ENCODE data around the gene HOXB6. TPM values are rescaled to one million over a fixed set of nuclear protein-coding genes. Genes with fewer than 3 reads are reported as not detected.

HOXB6 gene
- total RNA-seq, 6 donors from 2014 or later: 1.1 to 11.3 (median 7.0) TPM

GRCh38 chr17:48613862-48614694 lies 9.3 kb upstream of the HOXB6 start:
- Histone ChIP-seq H3K4me3 (peak overlapping the region in 2 of 4 donors; percentile 11 to 18), H3K27ac (no peak overlapping the region), H3K27me3 (peaks cover 4 to 92% (median 66%) of the 10 kb centered on the region in 4 donors), H3K4me1 (peaks cover 18 to 65% (median 41%) of the 10 kb centered on the region in 4 donors), H3K9me3 (no peaks in the 10 kb centered on the region), H3K36me3 (no peaks in the 10 kb centered on the region)
- DNase-seq (peak in 1 of 2 donors; percentile 82), ATAC-seq (ENCODE audit: low FRiP score in 2 of 2) (no peak)
- TF ChIP-seq POLR2A (IDR thresholded peaks at IDR 0.05) (no peak), CTCF (IDR thresholded peaks at IDR 0.05) (no peak), POLR2AphosphoS5 (IDR thresholded peaks at IDR 0.05) (no peak), EP300 (IDR thresholded peaks at IDR 0.05) (no peak)
- WGBS, 2 donors: 6 to 8% methylated on average over 34 to 45 of the region's 55 CpGs

- Histone ChIP-seq H3K4me3 (peak overlapping the region in 3 of 4 donors; percentile 28 to 62 (median 53)), H3K27ac (no peak overlapping the region), H3K4me1 (peaks cover 18 to 57% (median 38%) of the 10 kb centered on the region in 4 donors), H3K9me3 (no peaks in the 10 kb centered on the region), H3K36me3 (no peaks in the 10 kb centered on the region), H3K27me3 (peaks cover 4 to 89% (median 65%) of the 10 kb centered on the region in 4 donors)
- 4 to 5% methylated on average over 60 to 63 of the region's 67 CpGs for WGBS, 2 donors
- peak in 1 of 2 donors; percentile 87 for DNase-seq
- ATAC-seq (ENCODE audit: low FRiP score in 2 of 2): peak in 1 of 2 donors; percentile 55
- TF ChIP-seq POLR2AphosphoS5 (IDR thresholded peaks at IDR 0.05) (no peak), CTCF (IDR thresholded peaks at IDR 0.05) (peak in 3 of 6 experiments; percentile 17 to 25 (median 24))
Measured at GRCh38 chr17:48612854-48613691, 8.3 kb upstream of the HOXB6 start.

- no peak for DNase-seq
- WGBS, 2 donors: 2 to 7% methylated on average over 15 of the region's 15 CpGs
- Histone ChIP-seq H3K9me3 (no peaks in the 10 kb centered on the region), H3K4me1 (peaks cover 18 to 50% (median 38%) of the 10 kb centered on the region in 4 donors), H3K27ac (no peak overlapping the region), H3K36me3 (no peaks in the 10 kb centered on the region), H3K4me3 (peak overlapping the region in 3 of 4 donors; percentile 28 to 62 (median 53)), H3K27me3 (peaks cover 4 to 87% (median 61%) of the 10 kb centered on the region in 4 donors)
- no peak for ATAC-seq (ENCODE audit: low FRiP score in 2 of 2)
- TF ChIP-seq EP300 (IDR thresholded peaks at IDR 0.05) (no peak), POLR2AphosphoS5 (IDR thresholded peaks at IDR 0.05) (no peak), POLR2A (IDR thresholded peaks at IDR 0.05) (no peak), CTCF (IDR thresholded peaks at IDR 0.05) (no peak)
Measured at GRCh38 chr17:48612456-48612853, 7.7 kb upstream of the HOXB6 start.

GRCh38 chr17:48611681-48612455 lies 7.1 kb upstream of the HOXB6 start:
- Histone ChIP-seq H3K9me3 (no peaks in the 10 kb centered on the region), H3K27me3 (peaks cover 4 to 87% (median 60%) of the 10 kb centered on the region in 4 donors), H3K36me3 (no peaks in the 10 kb centered on the region), H3K4me1 (peaks cover 18 to 50% (median 38%) of the 10 kb centered on the region in 4 donors), H3K4me3 (peak overlapping the region in 3 of 4 donors; percentile 44 to 62 (median 53)), H3K27ac (peak overlapping the region in 1 of 4 donors; percentile 68)
- DNase-seq (peak in 1 of 2 donors; percentile 60), ATAC-seq (ENCODE audit: low FRiP score in 2 of 2) (no peak)
- 11 to 20% methylated on average over 22 to 36 of the region's 36 CpGs for WGBS, 2 donors
- TF ChIP-seq CTCF (IDR thresholded peaks at IDR 0.05) (no peak), POLR2AphosphoS5 (IDR thresholded peaks at IDR 0.05) (no peak), POLR2A (IDR thresholded peaks at IDR 0.05) (no peak), EP300 (IDR thresholded peaks at IDR 0.05) (no peak)

Measured in upper lobe of left lung (tissue), 6 donors.